ENCODE measurements around the gene FANCM.

The FANCM gene

GRCh38 chr14:45247427-45247826, 111.7 kb downstream of the FANCM start:
- DNase-seq = no peak

GRCh38 chr14:45249856-45250575, 114.3 kb downstream of the FANCM start:
- DNase-seq = no peak

Measured in activated CD4-positive, alpha-beta T cell treated with anti-CD3 and anti-CD28 coated beads, Interleukin-2, amount 50 U/mL, for 48 hours (primary cell).